Measurements from ENCODE around the gene EPS8L1. TPM values are rescaled to one million over a fixed set of nuclear protein-coding genes. Genes with fewer than 3 reads are reported as not detected.

The EPS8L1 gene
- total and polyA plus RNA-seq, 2 of the 4 experiments (the other 2 are of a cell fraction), result 0.90 to 2.9 TPM

DNA sequence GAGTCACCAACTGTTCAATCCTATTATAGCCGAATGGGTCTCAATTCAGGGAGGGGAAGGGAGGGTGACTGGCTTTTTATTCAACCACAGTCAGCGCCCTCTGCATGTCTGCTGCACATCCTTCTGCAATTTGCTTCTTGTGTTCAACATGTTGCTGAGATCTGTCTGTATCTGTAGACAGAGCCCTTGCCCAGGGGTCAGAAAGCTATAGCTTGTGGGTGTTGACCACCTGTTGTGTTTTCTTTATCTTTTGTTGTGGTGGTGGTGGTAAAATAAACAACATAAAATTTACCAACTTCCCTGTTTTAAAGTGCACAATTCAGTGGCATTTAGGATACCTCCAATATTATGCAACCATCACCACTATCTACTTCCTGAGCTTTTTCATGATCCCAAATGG, 29.6 kb downstream of the EPS8L1 start:
- H3K4me1 ChIP-seq (ENCODE audit: control insufficient read depth, insufficient read depth, low read length), result no peaks in the 10 kb centered on the region
- peaks cover 44% of the 10 kb centered on the region for H3K36me3 ChIP-seq (ENCODE audit: control insufficient read depth, insufficient read depth, low read length)
- ChIA-PET POLR2A (ENCODE audit: unreplicated experiment) (no interaction called here), CTCF (no interaction called here)
- H4K5ac ChIP-seq (ENCODE audit: low read depth, low read length), result no peak overlapping the region
- TF ChIP-seq MAZ (IDR thresholded peaks at IDR 0.05; ENCODE audit: borderline replicate concordance, low read depth, low read length) (no peak), CHD1 (IDR thresholded peaks at IDR 0.05; ENCODE audit: low read depth, low read length) (no peak), BHLHE40 (IDR thresholded peaks at IDR 0.05; ENCODE audit: low read depth, low read length) (no peak), POLR2A (IDR thresholded peaks at IDR 0.05; ENCODE audit: low read depth, low read length) (no peak), NFE2L2 (IDR thresholded peaks at IDR 0.05; ENCODE audit: low read depth, low read length) (no peak), MAFK (IDR thresholded peaks at IDR 0.05; ENCODE audit: low read depth, low read length) (no peak), FOS (IDR thresholded peaks at IDR 0.05; ENCODE audit: low read depth, low read length) (no peak), CEBPB (IDR thresholded peaks at IDR 0.05; ENCODE audit: low read depth, low read length) (no peak), RFX5 (IDR thresholded peaks at IDR 0.05; ENCODE audit: low read depth, low read length) (no peak), MXI1 (IDR thresholded peaks at IDR 0.05; ENCODE audit: borderline replicate concordance, low read depth, low read length) (no peak), SMC3 (IDR thresholded peaks at IDR 0.05; ENCODE audit: low read depth, low read length) (no peak)
- TF ChIP-seq, protein P1, sequence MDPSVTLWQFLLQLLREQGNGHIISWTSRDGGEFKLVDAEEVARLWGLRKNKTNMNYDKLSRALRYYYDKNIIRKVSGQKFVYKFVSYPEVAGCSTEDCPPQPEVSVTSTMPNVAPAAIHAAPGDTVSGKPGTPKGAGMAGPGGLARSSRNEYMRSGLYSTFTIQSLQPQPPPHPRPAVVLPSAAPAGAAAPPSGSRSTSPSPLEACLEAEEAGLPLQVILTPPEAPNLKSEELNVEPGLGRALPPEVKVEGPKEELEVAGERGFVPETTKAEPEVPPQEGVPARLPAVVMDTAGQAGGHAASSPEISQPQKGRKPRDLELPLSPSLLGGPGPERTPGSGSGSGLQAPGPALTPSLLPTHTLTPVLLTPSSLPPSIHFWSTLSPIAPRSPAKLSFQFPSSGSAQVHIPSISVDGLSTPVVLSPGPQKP (IDR thresholded peaks at IDR 0.05; ENCODE audit: borderline replicate concordance, low read depth, low read length), result no peak
- no peak overlapping the region for H2BK5ac ChIP-seq (ENCODE audit: low read depth, low read length, poor library complexity, severe bottlenecking)
- no peak overlapping the region for H3K4me2 ChIP-seq (ENCODE audit: low read depth, low read length)
- no peak for DNase-seq
- H2AK5ac ChIP-seq (ENCODE audit: low read depth, low read length), result no peak overlapping the region
- H2AFZ ChIP-seq (replicated peaks; ENCODE audit: low read length, poor library complexity), result no peak overlapping the region
- peaks cover 39 to 54% of the 10 kb centered on the region in 2 experiments for H3K79me1 ChIP-seq (ENCODE audit: low read depth in 1 of 2, low read length in 2 of 2)
- no peaks in the 10 kb centered on the region for H3K27me3 ChIP-seq (ENCODE audit: control insufficient read depth, insufficient read depth, low read length)
- no peak overlapping the region for H2BK15ac ChIP-seq (ENCODE audit: low read depth, low read length)
- peaks cover 4% of the 10 kb centered on the region for H3K9me3 ChIP-seq (ENCODE audit: control insufficient read depth, insufficient read depth, low read length)
- H3K4ac ChIP-seq (ENCODE audit: low read depth, low read length), result no peak overlapping the region
- no TSS peak for BruUV-seq (replicated peaks)
- no peak overlapping the region for H3K18ac ChIP-seq (ENCODE audit: low read depth, low read length)
- no peak overlapping the region for H2AK9ac ChIP-seq (replicated peaks; ENCODE audit: low read depth, low read length, poor library complexity)
- no peak overlapping the region for H3K56ac ChIP-seq (ENCODE audit: extremely low read depth, insufficient read depth, low read length)
- no CpG with 5 or more reads among the region's 2 CpGs for WGBS, 2 experiments (ENCODE audit: extremely low coverage in 2 of 2, insufficient read length in 1 of 2)
- no peak overlapping the region for H3K27ac ChIP-seq (ENCODE audit: insufficient read depth, low read length)
- H3K9me1 ChIP-seq (ENCODE audit: insufficient read depth, low read length), result peaks cover 10% of the 10 kb centered on the region
- no peak for ATAC-seq (ENCODE audit: low read depth)
- H2BK20ac ChIP-seq (ENCODE audit: low read depth, low read length), result no peak overlapping the region
- peaks cover 36% of the 10 kb centered on the region for H4K20me1 ChIP-seq (ENCODE audit: insufficient read depth, low read length)
- dilution Hi-C loops (cut with HindIII; ENCODE audit: low sequenced_read_pairs, unreplicated experiment) (no loop called here), in situ Hi-C loops (cut with MboI; ENCODE audit: low sequenced_read_pairs) (loop anchor here (25.0 kb wide), 1 partner anchor 532 kb away; the partner anchor contains the start of genes CCDC106, ZNF580 and ZNF581), intact Hi-C loops (cut with micrococcal nuclease) (no loop called here)
- no peak overlapping the region for H4K8ac ChIP-seq (ENCODE audit: low read depth in 2 of 2, low read length in 2 of 2)
- H3K4me3 ChIP-seq (ENCODE audit: insufficient read depth, low read depth, low read length), result no peak overlapping the region
- no peak overlapping the region for H3K14ac ChIP-seq (replicated peaks; ENCODE audit: low read depth, low read length)
- H2BK120ac ChIP-seq (ENCODE audit: low read depth, low read length), result no peak overlapping the region
- no peak overlapping the region for H3K23ac ChIP-seq (ENCODE audit: low read depth, low read length)
- no peak overlapping the region for H4K91ac ChIP-seq (ENCODE audit: insufficient read depth, low read depth, low read length)
- no peak overlapping the region for H3K9ac ChIP-seq (ENCODE audit: low read depth, low read length)
